Suprapubic skin (tissue), 3 donors: ENCODE data around the gene ARID5B.

ENCODE experiments used
- EP300 ChIP-seq: sonication (generic); formaldehyde crosslinking; IDR thresholded peaks from one replicate; pipeline ENCODE4 v1.6.1; 2017; ENCODE audit warnings: antibody characterized with exemption
- TF ChIP-seq, protein P1 (sequence below), 2 donors: fragments of 200-600 bp in 1 of 2; fragments of 450-650 bp in 1 of 2; sonication (generic) in 1 of 2; IDR thresholded peaks; one replicate each; pipeline ENCODE4 v1.5.1; 2016 to 2019; ENCODE audit warnings: antibody characterized with exemption in 2 of 2, mild to moderate bottlenecking in 1 of 2, moderate library complexity in 1 of 2

GRCh38 chr10:62077330-62078015 is 176.0 kb downstream of the ARID5B start:
- TF ChIP-seq, protein P1, sequence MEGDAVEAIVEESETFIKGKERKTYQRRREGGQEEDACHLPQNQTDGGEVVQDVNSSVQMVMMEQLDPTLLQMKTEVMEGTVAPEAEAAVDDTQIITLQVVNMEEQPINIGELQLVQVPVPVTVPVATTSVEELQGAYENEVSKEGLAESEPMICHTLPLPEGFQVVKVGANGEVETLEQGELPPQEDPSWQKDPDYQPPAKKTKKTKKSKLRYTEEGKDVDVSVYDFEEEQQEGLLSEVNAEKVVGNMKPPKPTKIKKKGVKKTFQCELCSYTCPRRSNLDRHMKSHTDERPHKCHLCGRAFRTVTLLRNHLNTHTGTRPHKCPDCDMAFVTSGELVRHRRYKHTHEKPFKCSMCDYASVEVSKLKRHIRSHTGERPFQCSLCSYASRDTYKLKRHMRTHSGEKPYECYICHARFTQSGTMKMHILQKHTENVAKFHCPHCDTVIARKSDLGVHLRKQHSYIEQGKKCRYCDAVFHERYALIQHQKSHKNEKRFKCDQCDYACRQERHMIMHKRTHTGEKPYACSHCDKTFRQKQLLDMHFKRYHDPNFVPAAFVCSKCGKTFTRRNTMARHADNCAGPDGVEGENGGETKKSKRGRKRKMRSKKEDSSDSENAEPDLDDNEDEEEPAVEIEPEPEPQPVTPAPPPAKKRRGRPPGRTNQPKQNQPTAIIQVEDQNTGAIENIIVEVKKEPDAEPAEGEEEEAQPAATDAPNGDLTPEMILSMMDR (IDR thresholded peaks at IDR 0.05) = no peak
- no peak for TF ChIP-seq EP300
